Thyroid gland (tissue), 4 donors: ENCODE results near the gene SCARB1. TPM values are rescaled to one million over a fixed set of nuclear protein-coding genes. Genes with fewer than 3 reads are reported as not detected.
"Not testable (repeated sequence)": the region's sequence is repeated elsewhere in the genome, so short reads cannot be mapped to it uniquely, and the experiment has no call there.

ENCODE experiments used
- DNase-seq, 2 donors: peaks; one replicate each; pipeline ENCODE4 v3.0.0-alpha.2; 2019
- H3K27ac ChIP-seq, 3 donors: fragments of 200-600 bp; sonication (generic); 1 replicate in 2 of 3; 2 replicates in 1 of 3; pipeline ENCODE4 v1.5.1; 2016 to 2019; ENCODE audit warnings: mild to moderate bottlenecking in 1 of 3, moderate library complexity in 1 of 3
- H3K27me3 ChIP-seq: fragments of 200-600 bp; sonication (generic); one replicate; pipeline ENCODE4 v1.5.1; 2019
- H3K36me3 ChIP-seq, 2 donors: fragments of 200-600 bp; sonication (generic); one replicate each; pipeline ENCODE4 v1.5.1; 2016 to 2019
- H3K4me1 ChIP-seq, 2 donors: fragments of 200-600 bp; sonication (generic); one replicate each; pipeline ENCODE4 v1.5.1; 2017 to 2019
- H3K4me3 ChIP-seq, 3 donors: fragments of 200-600 bp; sonication (generic); replicated peaks in 1 of 3; 1 replicate in 2 of 3; 2 replicates in 1 of 3; pipeline ENCODE4 v1.5.1; 2016; ENCODE audit warnings: mild to moderate bottlenecking in 1 of 3
- H3K9me3 ChIP-seq: fragments of 200-600 bp; sonication (generic); one replicate; pipeline ENCODE4 v1.5.1; 2017
- CTCF ChIP-seq, 6 experiments: fragments of 200-600 bp in 3 of 6; fragments of 450-650 bp in 3 of 6; sonication (generic) in 3 of 6; IDR thresholded peaks; one replicate each; pipeline ENCODE4 v1.5.1; 2016 to 2019; ENCODE audit warnings: antibody characterized with exemption in 6 of 6, mild to moderate bottlenecking in 2 of 6, inconsistent platforms in 1 of 6, moderate library complexity in 1 of 6
- POLR2A ChIP-seq, 2 donors: fragments of 450-650 bp; IDR thresholded peaks; one replicate each; pipeline ENCODE4 v1.6.1; 2017; ENCODE audit warnings: antibody characterized with exemption in 2 of 2, mild to moderate bottlenecking in 2 of 2, moderate library complexity in 1 of 2
- WGBS, 2 donors: methylation state at CpG; one replicate each; pipeline ENCODE4 v1.1.5; 2017; 5-methylcytosine and 5-hydroxymethylcytosine counted together
- intact Hi-C: fragments of 100-400 bp; cut with DNase I; formaldehyde crosslinking; loops from one replicate; pipeline ENCODE4 v1.15.1; 2023
- total RNA-seq, 4 donors: library from RNA; depleted of rRNA; stranded (reverse); fragments of >200 nt; gene quantifications; one replicate each; pipeline ENCODE4 v1.2.3, GENCODE V29; 2016

Gene SCARB1
- 10 to 100 TPM; 10.9 to 16.0 (median 15.4) TPM for total RNA-seq

GRCh38 chr12:124863416-124864325 lies at the start of gene SCARB1:
Gene SCARB1, minus strand, starts transcription at chr12:124863864. Its CDS starts 144 bp downstream, at chr12:124863720.
- Histone ChIP-seq H3K9me3 (no peaks in the 10 kb centered on the region), H3K36me3 (no peaks in the 10 kb centered on the region), H3K27ac (peak within 1 kb of the TSS in 2 of 3 donors; percentile 41 to 49), H3K4me3 (peak within 1 kb of the TSS; percentile 41 to 83 (median 58)), H3K4me1 (peaks cover 4 to 16% of the 10 kb centered on the region in 2 donors), H3K27me3 (no peaks in the 10 kb centered on the region)
- intact Hi-C loops: no loop called here
- DNase-seq: peak; percentile 83
- no peak for TF ChIP-seq CTCF (IDR thresholded peaks at IDR 0.05)
- TF ChIP-seq POLR2A (IDR thresholded peaks at IDR 0.05): peak; percentile 8 to 68
- 0 to 1% methylated on average over 31 to 46 of the region's 89 CpGs for WGBS, 2 donors

GRCh38 chr12:124912529-124913287 lies 49.0 kb upstream of the SCARB1 start:
- DNase-seq, intact Hi-C loops, H3K9me3 ChIP-seq, H3K27me3 ChIP-seq: not testable (repeated sequence)
- Histone ChIP-seq H3K4me3 (peak overlapping the region in 1 of 3 donors; percentile 98), H3K36me3 (peaks cover 23 to 28% of the 10 kb centered on the region in 2 donors), H3K27ac (peak overlapping the region in 1 of 3 donors; percentile 100), H3K4me1 (peaks cover 38 to 41% of the 10 kb centered on the region in 2 donors)
- 76 to 86% methylated on average over 13 to 21 of the region's 21 CpGs for WGBS, 2 donors

- H3K4me3 ChIP-seq, intact Hi-C loops, H3K9me3 ChIP-seq, H3K27me3 ChIP-seq, DNase-seq: not testable (repeated sequence)
- 72 to 82% methylated on average over 5 to 6 of the region's 6 CpGs for WGBS, 2 donors
- Histone ChIP-seq H3K4me1 (peaks cover 33 to 36% of the 10 kb centered on the region in 2 donors), H3K27ac (peak overlapping the region in 2 of 3 donors; percentile 7 to 44), H3K36me3 (peaks cover 23 to 28% of the 10 kb centered on the region in 2 donors)
Measured at GRCh38 chr12:124911521-124911920, 47.9 kb upstream of the SCARB1 start.

- H3K4me1 ChIP-seq: peaks cover 28 to 33% of the 10 kb centered on the region in 2 donors
- intact Hi-C loops: no loop called here
Measured at GRCh38 chr12:124910561-124911478, 47.2 kb upstream of the SCARB1 start.

More at GRCh38 chr12:124910561-124911478, 47.2 kb upstream of the SCARB1 start:
- no peak for DNase-seq
- Histone ChIP-seq H3K9me3 (no peaks in the 10 kb centered on the region), H3K36me3 (peaks cover 23 to 28% of the 10 kb centered on the region in 2 donors), H3K27ac (peak overlapping the region in 2 of 3 donors; percentile 7 to 44), H3K4me3 (peak overlapping the region in 1 of 3 donors; percentile 3), H3K27me3 (no peaks in the 10 kb centered on the region)
- WGBS, 2 donors: 76 to 80% methylated on average over 9 of the region's 9 CpGs
- TF ChIP-seq CTCF (IDR thresholded peaks at IDR 0.05) (no peak), POLR2A (IDR thresholded peaks at IDR 0.05) (no peak)
